ENCODE measurements around the gene CRYGC.
"Not testable (repeated sequence)": the region's sequence is repeated elsewhere in the genome, so short reads cannot be mapped to it uniquely, and the experiment has no call there.

The CRYGC gene

GRCh38 chr2:208150094-208150493, 20.5 kb upstream of the CRYGC start:
- H3K4me1 ChIP-seq (ENCODE audit: insufficient read depth, low read length): no peaks in the 10 kb centered on the region
- H3K4me3 ChIP-seq (ENCODE audit: low read depth in 1 of 2, low read length in 2 of 2): no peak overlapping the region
- no peak overlapping the region for H3K9ac ChIP-seq (ENCODE audit: low read length)
- H3K9me3 ChIP-seq (ENCODE audit: low read length): no peaks in the 10 kb centered on the region
- H3K27me3 ChIP-seq (ENCODE audit: control insufficient read depth in 1 of 2, insufficient read depth in 2 of 2, low read length in 2 of 2): no peaks in the 10 kb centered on the region
- no peaks in the 10 kb centered on the region for H3K36me3 ChIP-seq (ENCODE audit: insufficient read depth, low read length)
- H3K27ac ChIP-seq (ENCODE audit: low read depth, low read length): no peak overlapping the region

DNA sequence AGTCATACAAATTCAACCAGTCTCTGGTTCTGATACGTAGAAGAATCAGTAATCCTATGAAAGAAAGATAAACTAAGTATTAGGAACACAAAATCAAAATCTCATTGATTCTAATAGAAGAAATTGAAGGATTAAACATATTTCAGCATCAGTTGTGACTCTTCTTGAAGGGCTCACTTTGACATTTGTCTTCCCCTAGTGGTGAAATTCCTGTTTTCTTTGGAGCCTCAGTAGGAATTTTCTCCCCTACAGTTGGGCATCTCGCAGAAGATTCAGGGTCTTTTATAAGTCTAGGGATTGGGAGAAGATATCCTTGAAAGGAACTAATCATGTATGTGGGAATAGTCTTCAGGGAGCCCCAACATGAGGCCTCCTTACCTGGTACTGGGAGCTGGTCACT, 19.2 kb upstream of the CRYGC start:
- H3K9ac ChIP-seq (ENCODE audit: low read length): no peak overlapping the region
- H3K4me1 ChIP-seq (ENCODE audit: insufficient read depth, low read length): no peaks in the 10 kb centered on the region
- H3K27me3 ChIP-seq (ENCODE audit: control insufficient read depth in 1 of 2, insufficient read depth in 2 of 2, low read length in 2 of 2): no peaks in the 10 kb centered on the region
- no peak overlapping the region for H3K27ac ChIP-seq (ENCODE audit: low read depth, low read length)
- H3K36me3 ChIP-seq (ENCODE audit: insufficient read depth, low read length): no peaks in the 10 kb centered on the region
- H3K4me3 ChIP-seq (ENCODE audit: low read depth in 1 of 2, low read length in 2 of 2): no peak overlapping the region
- no peaks in the 10 kb centered on the region for H3K9me3 ChIP-seq (ENCODE audit: low read length)

GRCh38 chr2:208147759-208148158, 18.1 kb upstream of the CRYGC start:
- Histone ChIP-seq H3K36me3 (ENCODE audit: insufficient read depth, low read length) (no peaks in the 10 kb centered on the region), H3K27ac (ENCODE audit: low read depth, low read length) (no peak overlapping the region), H3K4me1 (ENCODE audit: insufficient read depth, low read length) (no peaks in the 10 kb centered on the region)

GRCh38 chr2:208147008-208147407, 17.4 kb upstream of the CRYGC start:
- H3K9ac ChIP-seq (ENCODE audit: low read length): no peak overlapping the region
- no peaks in the 10 kb centered on the region for H3K9me3 ChIP-seq (ENCODE audit: low read length)
- H3K4me1 ChIP-seq (ENCODE audit: insufficient read depth, low read length): no peaks in the 10 kb centered on the region
- H3K27ac ChIP-seq (ENCODE audit: low read depth, low read length): no peak overlapping the region
- no peak overlapping the region for H3K4me3 ChIP-seq (ENCODE audit: low read depth in 1 of 2, low read length in 2 of 2)
- no peaks in the 10 kb centered on the region for H3K27me3 ChIP-seq (ENCODE audit: control insufficient read depth in 1 of 2, insufficient read depth in 2 of 2, low read length in 2 of 2)
- no peaks in the 10 kb centered on the region for H3K36me3 ChIP-seq (ENCODE audit: insufficient read depth, low read length)

More at GRCh38 chr2:208147759-208148158, 18.1 kb upstream of the CRYGC start:
- Histone ChIP-seq H3K27me3 (ENCODE audit: control insufficient read depth in 1 of 2, insufficient read depth in 2 of 2, low read length in 2 of 2) (no peaks in the 10 kb centered on the region), H3K9ac (ENCODE audit: low read length) (no peak overlapping the region), H3K9me3 (ENCODE audit: low read length) (no peaks in the 10 kb centered on the region), H3K4me3 (ENCODE audit: low read depth in 1 of 2, low read length in 2 of 2) (no peak overlapping the region)

DNA sequence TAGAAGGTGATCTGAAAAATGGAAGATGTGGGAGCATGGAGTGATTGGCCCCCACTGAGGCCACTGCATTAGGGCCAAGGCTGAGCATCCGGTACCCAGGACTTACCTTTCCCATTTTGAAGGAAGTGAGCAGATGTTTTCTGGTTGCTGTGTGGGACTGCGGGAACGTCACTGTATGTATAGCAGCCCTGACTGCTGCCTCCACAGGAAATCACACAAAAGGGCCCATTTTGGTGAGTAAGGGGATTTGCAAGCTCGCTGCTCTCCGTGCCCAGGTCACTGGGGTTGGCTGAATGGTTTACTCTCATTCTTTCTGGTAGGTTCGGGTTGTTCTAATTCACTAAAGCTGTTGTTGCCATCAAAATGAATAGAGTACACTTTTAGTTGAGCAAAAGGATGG, 16.4 kb upstream of the CRYGC start, which contains the start of gene CRYGB:
Gene CRYGB (minus strand): TSS at position 153 of the 400 bp plus-strand sequence. CDS start 38 bp downstream, at position 115.
- Histone ChIP-seq H3K27ac (ENCODE audit: low read depth, low read length) (no peak within 1 kb of the TSS), H3K4me3 (ENCODE audit: low read depth in 1 of 2, low read length in 2 of 2) (no peak within 1 kb of the TSS)

GRCh38 chr2:208142925-208143799, 13.5 kb upstream of the CRYGC start:
- Histone ChIP-seq H3K36me3 (ENCODE audit: insufficient read depth, low read length) (no peaks in the 10 kb centered on the region), H3K4me1 (ENCODE audit: insufficient read depth, low read length) (no peaks in the 10 kb centered on the region), H3K4me3 (ENCODE audit: low read depth in 1 of 2, low read length in 2 of 2) (no peak overlapping the region), H3K9ac (ENCODE audit: low read length) (no peak overlapping the region), H3K27ac (ENCODE audit: low read depth, low read length) (no peak overlapping the region), H3K27me3 (ENCODE audit: control insufficient read depth in 1 of 2, insufficient read depth in 2 of 2, low read length in 2 of 2) (no peaks in the 10 kb centered on the region), H3K9me3 (ENCODE audit: low read length) (no peaks in the 10 kb centered on the region)

More for the DNA sequence above, 16.4 kb upstream of the CRYGC start, which contains the start of gene CRYGB:
- H3K9ac ChIP-seq (ENCODE audit: low read length): no peak within 1 kb of the TSS
- no peaks in the 10 kb centered on the region for H3K4me1 ChIP-seq (ENCODE audit: insufficient read depth, low read length)
- H3K27me3 ChIP-seq (ENCODE audit: control insufficient read depth in 1 of 2, insufficient read depth in 2 of 2, low read length in 2 of 2): no peaks in the 10 kb centered on the region
- no peaks in the 10 kb centered on the region for H3K36me3 ChIP-seq (ENCODE audit: insufficient read depth, low read length)
- H3K9me3 ChIP-seq (ENCODE audit: low read length): no peaks in the 10 kb centered on the region

DNA sequence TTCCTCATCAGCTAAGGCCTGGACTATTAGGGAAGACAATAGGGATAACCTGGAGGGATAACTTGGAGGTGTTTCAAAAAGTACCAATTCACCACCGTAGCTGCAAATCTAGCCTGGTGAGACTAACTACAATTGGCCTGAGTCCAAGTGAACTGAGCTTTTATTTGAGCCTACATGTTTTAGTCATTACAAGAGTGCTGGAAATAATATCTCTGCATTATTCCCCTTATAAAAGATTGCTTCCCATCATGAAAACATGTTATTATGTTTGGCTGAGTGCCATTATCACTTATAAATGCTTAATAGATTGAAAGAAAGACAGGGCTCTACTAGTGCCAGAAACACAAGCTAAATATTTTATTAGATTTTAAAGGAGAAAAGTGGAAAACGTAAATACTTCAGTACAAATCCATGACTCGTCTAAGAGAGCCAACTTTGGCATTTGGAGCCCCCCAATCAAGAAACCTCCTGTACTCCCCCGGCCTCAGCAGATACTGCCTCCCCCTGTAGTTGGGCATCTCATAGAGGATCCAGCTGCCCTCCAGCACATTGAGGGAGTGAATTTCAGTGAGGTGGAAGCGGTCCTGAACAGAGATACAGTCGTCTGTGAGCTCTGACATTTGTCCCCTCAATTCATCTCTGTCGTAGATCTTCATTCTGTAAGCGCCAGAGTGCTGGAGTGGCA, 12.8 kb upstream of the CRYGC start:
- Histone ChIP-seq H3K27ac (ENCODE audit: low read depth, low read length) (no peak overlapping the region), H3K9ac (ENCODE audit: low read length) (no peak overlapping the region), H3K4me3 (ENCODE audit: low read depth in 1 of 2, low read length in 2 of 2) (no peak overlapping the region), H3K27me3 (ENCODE audit: control insufficient read depth in 1 of 2, insufficient read depth in 2 of 2, low read length in 2 of 2) (no peaks in the 10 kb centered on the region), H3K9me3 (ENCODE audit: low read length) (no peaks in the 10 kb centered on the region), H3K36me3 (ENCODE audit: insufficient read depth, low read length) (no peaks in the 10 kb centered on the region), H3K4me1 (ENCODE audit: insufficient read depth, low read length) (no peaks in the 10 kb centered on the region)

GRCh38 chr2:208139447-208139846, 9.8 kb upstream of the CRYGC start:
- no peaks in the 10 kb centered on the region for H3K36me3 ChIP-seq (ENCODE audit: insufficient read depth, low read length)
- H3K9ac ChIP-seq (ENCODE audit: low read length): no peak overlapping the region
- H3K4me1 ChIP-seq (ENCODE audit: insufficient read depth, low read length): no peaks in the 10 kb centered on the region
- no peaks in the 10 kb centered on the region for H3K9me3 ChIP-seq (ENCODE audit: low read length)
- H3K27ac ChIP-seq (ENCODE audit: low read depth, low read length): no peak overlapping the region
- no peaks in the 10 kb centered on the region for H3K27me3 ChIP-seq (ENCODE audit: control insufficient read depth in 1 of 2, insufficient read depth in 2 of 2, low read length in 2 of 2)
- H3K4me3 ChIP-seq (ENCODE audit: low read depth in 1 of 2, low read length in 2 of 2): no peak overlapping the region

GRCh38 chr2:208138334-208138733, 8.7 kb upstream of the CRYGC start:
- H3K4me1 ChIP-seq (ENCODE audit: insufficient read depth, low read length); H3K9ac ChIP-seq (ENCODE audit: low read length); H3K9me3 ChIP-seq (ENCODE audit: low read length); H3K27me3 ChIP-seq (ENCODE audit: control insufficient read depth in 1 of 2, insufficient read depth in 2 of 2, low read length in 2 of 2); H3K27ac ChIP-seq (ENCODE audit: low read depth, low read length); H3K4me3 ChIP-seq (ENCODE audit: low read depth in 1 of 2, low read length in 2 of 2); H3K36me3 ChIP-seq (ENCODE audit: insufficient read depth, low read length): not testable (repeated sequence)

DNA sequence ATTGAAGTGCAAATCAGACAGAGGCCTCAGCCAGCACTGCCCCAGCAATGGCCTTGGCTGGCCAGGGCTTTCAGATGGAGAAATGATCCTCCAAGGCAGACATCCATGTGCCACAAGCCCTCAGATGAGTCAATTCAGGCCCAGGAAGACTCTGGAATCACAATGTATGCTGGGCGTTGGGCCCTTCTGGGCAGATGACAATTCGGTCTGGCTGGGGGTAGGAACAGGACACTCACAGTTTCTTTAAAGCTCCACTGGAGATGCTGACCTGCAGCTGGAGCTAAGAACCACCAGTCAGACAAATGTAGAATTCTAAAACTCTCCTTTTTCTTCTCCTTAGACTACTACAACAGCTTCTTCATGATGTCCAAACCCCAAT, 7.1 kb upstream of the CRYGC start:
- H3K27me3 ChIP-seq (ENCODE audit: control insufficient read depth in 1 of 2, insufficient read depth in 2 of 2, low read length in 2 of 2): no peaks in the 10 kb centered on the region
- no peak overlapping the region for H3K27ac ChIP-seq (ENCODE audit: low read depth, low read length)
- H3K36me3 ChIP-seq (ENCODE audit: insufficient read depth, low read length): no peaks in the 10 kb centered on the region
- H3K9me3 ChIP-seq (ENCODE audit: low read length): no peaks in the 10 kb centered on the region
- no peak overlapping the region for H3K4me3 ChIP-seq (ENCODE audit: low read depth in 1 of 2, low read length in 2 of 2)
- no peaks in the 10 kb centered on the region for H3K4me1 ChIP-seq (ENCODE audit: insufficient read depth, low read length)
- H3K9ac ChIP-seq (ENCODE audit: low read length): no peak overlapping the region

DNA sequence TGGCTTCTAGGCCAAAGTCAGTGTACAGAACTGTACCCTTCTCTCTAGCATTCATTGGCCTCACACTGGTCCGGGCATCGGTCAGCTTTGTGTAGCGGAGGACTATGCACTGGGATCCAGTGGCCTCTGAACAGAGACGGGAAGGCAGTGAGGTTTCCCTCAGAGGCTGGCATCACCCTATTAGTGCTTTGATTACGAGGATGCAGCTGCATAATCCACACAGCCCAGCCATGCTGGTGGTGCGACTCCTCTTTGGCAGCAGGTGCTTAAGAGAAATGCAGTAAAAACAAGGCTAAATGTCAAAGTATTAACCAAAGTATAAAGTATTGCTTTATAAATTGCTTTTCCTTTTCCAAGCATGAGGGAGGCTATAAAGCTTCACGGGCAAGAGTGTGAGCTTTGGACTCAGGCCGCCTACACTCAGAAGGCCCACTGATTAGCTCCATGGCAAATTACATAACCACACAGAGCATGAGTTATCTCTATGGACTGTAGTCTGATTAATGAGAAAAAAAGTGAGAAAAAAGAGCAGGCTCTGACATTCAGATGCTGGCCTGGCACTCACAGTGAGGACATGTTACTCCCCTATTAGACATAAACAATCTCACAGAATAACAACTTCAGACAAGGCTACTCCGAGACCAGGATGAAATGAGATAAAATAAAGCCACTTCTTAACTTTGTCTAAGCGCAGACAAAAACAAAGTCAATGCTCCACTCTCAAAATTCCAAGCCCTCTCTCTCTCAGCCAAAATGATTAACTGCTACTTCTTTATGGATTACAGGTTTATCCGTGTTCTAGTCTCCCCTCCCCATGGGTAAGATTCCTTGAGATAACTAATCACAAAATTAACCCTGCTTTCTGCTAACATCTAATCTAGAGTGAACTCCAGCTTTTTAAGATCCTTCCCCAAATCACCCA, 6.4 kb upstream of the CRYGC start:
- H3K9ac ChIP-seq (ENCODE audit: low read length): no peak overlapping the region
- no peak overlapping the region for H3K4me3 ChIP-seq (ENCODE audit: low read depth in 1 of 2, low read length in 2 of 2)
- no peak overlapping the region for H3K27ac ChIP-seq (ENCODE audit: low read depth, low read length)
- H3K36me3 ChIP-seq (ENCODE audit: insufficient read depth, low read length): no peaks in the 10 kb centered on the region
- no peaks in the 10 kb centered on the region for H3K9me3 ChIP-seq (ENCODE audit: low read length)
- H3K27me3 ChIP-seq (ENCODE audit: control insufficient read depth in 1 of 2, insufficient read depth in 2 of 2, low read length in 2 of 2): no peaks in the 10 kb centered on the region
- no peaks in the 10 kb centered on the region for H3K4me1 ChIP-seq (ENCODE audit: insufficient read depth, low read length)
